Transverse colon (tissue), 4 donors: ENCODE measurements around the gene FAM89A. TPM values are rescaled to one million over a fixed set of nuclear protein-coding genes. Genes with fewer than 3 reads are reported as not detected.

ENCODE experiments used
- DNase-seq: peaks from one replicate; pipeline ENCODE4 v3.0.0-alpha.2; 2019
- H3K27ac ChIP-seq, 4 donors: fragments of 200-600 bp; sonication (generic); 2 replicates each; pipeline ENCODE4 v1.5.1; 2016 to 2018; ENCODE audit warnings: inconsistent platforms in 4 of 4
- H3K27me3 ChIP-seq: fragments of 200-600 bp; sonication (generic); 2 replicates; pipeline ENCODE4 v1.5.1; 2017; ENCODE audit warnings: inconsistent platforms
- H3K36me3 ChIP-seq, 4 donors: fragments of 200-600 bp; sonication (generic); 2 replicates each; pipeline ENCODE4 v1.5.1; 2017 to 2019; ENCODE audit warnings: inconsistent platforms in 4 of 4
- H3K4me1 ChIP-seq, 4 donors: fragments of 200-600 bp; sonication (generic); 2 replicates each; pipeline ENCODE4 v1.5.1; 2017 to 2020; ENCODE audit warnings: inconsistent platforms in 4 of 4
- H3K4me3 ChIP-seq, 4 donors: fragments of 200-600 bp; sonication (generic); 1 replicate in 1 of 4; 2 replicates in 3 of 4; pipeline versions ENCODE4 v1.5.1 to v1.6.1; 2017 to 2019; ENCODE audit warnings: inconsistent platforms in 4 of 4
- H3K9me3 ChIP-seq, 2 donors: fragments of 200-600 bp; sonication (generic); 2 replicates each; pipeline ENCODE4 v1.5.1; 2017 to 2019; ENCODE audit warnings: inconsistent platforms in 2 of 2
- EP300 ChIP-seq: sonication (generic); formaldehyde crosslinking; IDR thresholded peaks from one replicate; pipeline ENCODE4 v1.6.1; 2017; ENCODE audit warnings: antibody characterized with exemption, low read depth
- POLR2A ChIP-seq: fragments of 450-650 bp; IDR thresholded peaks from one replicate; pipeline ENCODE4 v1.6.1; 2016; ENCODE audit warnings: antibody characterized with exemption, mild to moderate bottlenecking, moderate library complexity
- POLR2AphosphoS5 ChIP-seq, 3 donors: sonication (generic); formaldehyde crosslinking; IDR thresholded peaks; one replicate each; pipeline ENCODE4 v1.6.1; 2016; ENCODE audit warnings: antibody characterized with exemption in 3 of 3
- WGBS, 2 donors: methylation state at CpG; one replicate each; pipeline ENCODE4 v1.1.5; 2018; ENCODE audit warnings: low coverage in 1 of 2; 5-methylcytosine and 5-hydroxymethylcytosine counted together
- in situ Hi-C, 4 donors: fragments of 200-750 bp; cut with MboI; loops; one replicate each; pipeline versions ENCODE4 v1.15.0 to v1.15.1; 2017; ENCODE audit warnings: low sequenced_read_pairs in 3 of 4, low pct_ligation_motif_present in 1 of 4, low pct_unique_long_range_greater_than_20kb in 1 of 4
- intact Hi-C: fragments of 100-400 bp; cut with DNase I; formaldehyde crosslinking; loops from one replicate; pipeline ENCODE4 v1.15.1; 2023; ENCODE audit warnings: low total_unique reads
- total RNA-seq, 4 donors: library from RNA; depleted of rRNA; stranded (reverse); fragments of >200 nt; gene quantifications; one replicate each; pipeline ENCODE4 v1.1.0, GENCODE V29; 2016
- TF ChIP-seq, protein P1 (sequence below), 5 experiments: fragments of 200-600 bp in 3 of 5; fragments of 450-650 bp in 2 of 5; sonication (generic) in 3 of 5; IDR thresholded peaks; 1 replicate in 2 of 5; 2 replicates in 3 of 5; pipeline ENCODE4 v1.5.1; 2016 to 2017; ENCODE audit warnings: antibody characterized with exemption in 5 of 5, inconsistent platforms in 3 of 5, mild to moderate bottlenecking in 2 of 5, moderate library complexity in 1 of 5

FAM89A gene
- total RNA-seq, 4 donors from 2014 or later = 3.3 to 10.7 (median 7.8) TPM

DNA sequence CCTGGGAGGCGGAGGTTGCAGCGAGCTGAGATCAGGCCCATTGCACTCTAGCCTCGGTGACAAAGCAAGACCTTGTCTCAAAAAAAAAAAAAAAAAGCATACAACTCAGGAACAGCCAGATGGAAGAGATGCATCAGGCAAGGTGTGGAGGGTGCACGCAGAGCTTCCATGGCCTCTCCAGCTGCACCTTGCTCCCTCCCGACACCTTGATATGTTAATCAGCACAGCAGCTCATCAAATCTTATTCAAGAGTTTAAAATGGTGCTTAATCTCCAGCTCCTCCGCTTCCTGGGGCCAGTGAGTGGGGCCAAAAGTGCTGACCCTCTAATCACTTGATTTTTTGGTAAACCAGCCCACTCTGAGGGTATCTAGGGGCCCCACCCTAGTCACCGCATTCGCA lies 29.3 kb upstream of the FAM89A start:
- Histone ChIP-seq H3K27me3 (no peaks in the 10 kb centered on the region), H3K4me3 (no peak overlapping the region), H3K9me3 (no peaks in the 10 kb centered on the region), H3K4me1 (no peaks in the 10 kb centered on the region), H3K27ac (no peak overlapping the region), H3K36me3 (no peaks in the 10 kb centered on the region)
- no peak for TF ChIP-seq POLR2A
- no peak for TF ChIP-seq EP300
- TF ChIP-seq, protein P1, sequence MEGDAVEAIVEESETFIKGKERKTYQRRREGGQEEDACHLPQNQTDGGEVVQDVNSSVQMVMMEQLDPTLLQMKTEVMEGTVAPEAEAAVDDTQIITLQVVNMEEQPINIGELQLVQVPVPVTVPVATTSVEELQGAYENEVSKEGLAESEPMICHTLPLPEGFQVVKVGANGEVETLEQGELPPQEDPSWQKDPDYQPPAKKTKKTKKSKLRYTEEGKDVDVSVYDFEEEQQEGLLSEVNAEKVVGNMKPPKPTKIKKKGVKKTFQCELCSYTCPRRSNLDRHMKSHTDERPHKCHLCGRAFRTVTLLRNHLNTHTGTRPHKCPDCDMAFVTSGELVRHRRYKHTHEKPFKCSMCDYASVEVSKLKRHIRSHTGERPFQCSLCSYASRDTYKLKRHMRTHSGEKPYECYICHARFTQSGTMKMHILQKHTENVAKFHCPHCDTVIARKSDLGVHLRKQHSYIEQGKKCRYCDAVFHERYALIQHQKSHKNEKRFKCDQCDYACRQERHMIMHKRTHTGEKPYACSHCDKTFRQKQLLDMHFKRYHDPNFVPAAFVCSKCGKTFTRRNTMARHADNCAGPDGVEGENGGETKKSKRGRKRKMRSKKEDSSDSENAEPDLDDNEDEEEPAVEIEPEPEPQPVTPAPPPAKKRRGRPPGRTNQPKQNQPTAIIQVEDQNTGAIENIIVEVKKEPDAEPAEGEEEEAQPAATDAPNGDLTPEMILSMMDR (IDR thresholded peaks at IDR 0.05) = no peak
- no peak for TF ChIP-seq POLR2AphosphoS5 (IDR thresholded peaks at IDR 0.05)
- in situ Hi-C loops (no loop called here), intact Hi-C loops (no loop called here)
- no peak for DNase-seq
- 75 to 80% methylated on average over 5 to 8 of the region's 8 CpGs for WGBS, 2 donors

DNA sequence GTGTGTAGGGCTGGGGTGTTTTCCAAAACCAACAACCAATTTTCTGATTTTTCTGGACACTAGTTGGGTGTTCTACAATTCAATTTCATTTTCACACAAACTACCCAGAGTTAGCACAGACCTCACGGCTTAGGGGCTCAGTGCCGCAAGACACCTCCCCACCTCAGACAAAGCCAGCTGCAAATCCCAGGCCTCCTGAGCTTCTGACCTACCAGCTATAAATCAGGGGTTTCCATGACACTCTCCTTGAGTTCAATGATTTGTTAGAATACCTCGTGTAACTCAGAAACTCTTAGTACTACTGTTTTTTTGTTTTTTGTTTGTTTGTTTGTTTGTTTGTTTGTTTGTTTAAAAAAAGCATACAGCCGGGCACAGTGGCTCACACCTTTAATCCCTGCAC lies 28.7 kb upstream of the FAM89A start:
- H3K27ac ChIP-seq = no peak overlapping the region
- intact Hi-C loops = no loop called here
- TF ChIP-seq POLR2AphosphoS5 (IDR thresholded peaks at IDR 0.05) = no peak
- TF ChIP-seq, protein P1 (IDR thresholded peaks at IDR 0.05) = no peak
- no peak for TF ChIP-seq POLR2A
- no peak for TF ChIP-seq EP300

DNA sequence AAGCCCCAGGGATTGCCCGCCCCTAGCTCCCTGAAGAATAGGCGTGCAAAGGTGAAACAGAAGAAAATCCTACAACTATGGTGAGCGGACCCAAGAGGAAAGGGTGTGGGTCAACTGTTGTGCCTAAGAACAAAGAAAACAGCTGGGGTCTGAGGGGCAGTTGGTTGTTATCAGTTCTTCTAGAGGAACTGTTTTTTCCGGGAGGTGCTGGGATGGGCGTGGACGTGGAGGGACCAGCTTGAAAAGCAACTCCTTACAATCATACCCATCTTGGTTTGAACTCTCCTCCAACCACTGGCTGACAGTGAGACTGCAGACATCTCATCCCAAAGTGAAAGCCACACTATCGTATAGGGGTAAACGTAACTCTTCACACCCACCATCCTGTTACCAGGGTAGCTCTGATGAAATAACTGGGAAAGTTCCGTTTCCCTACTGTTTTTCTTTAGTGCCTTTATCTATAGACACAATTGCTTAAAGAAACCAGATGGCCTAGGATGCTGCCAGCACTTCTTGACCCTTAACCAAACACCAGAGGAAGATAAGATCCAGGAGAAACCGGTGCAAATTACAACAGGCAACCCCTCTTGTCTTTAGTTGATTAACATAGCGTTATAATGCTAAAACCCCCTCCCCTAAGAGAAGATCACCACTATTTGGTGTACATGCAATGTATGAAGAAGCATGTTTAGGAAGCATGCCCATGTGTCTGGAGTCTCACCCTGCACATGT lies 25.6 kb upstream of the FAM89A start:
- Histone ChIP-seq H3K27me3 (no peaks in the 10 kb centered on the region), H3K27ac (no peak overlapping the region), H3K4me1 (no peaks in the 10 kb centered on the region), H3K9me3 (no peaks in the 10 kb centered on the region), H3K36me3 (no peaks in the 10 kb centered on the region), H3K4me3 (no peak overlapping the region)
- DNase-seq = no peak
- intact Hi-C loops = no loop called here
- 74 to 78% methylated on average over 8 to 11 of the region's 11 CpGs for WGBS, 2 donors
- in situ Hi-C loops = no loop called here
- TF ChIP-seq EP300 = no peak
- no peak for TF ChIP-seq POLR2AphosphoS5 (IDR thresholded peaks at IDR 0.05)
- TF ChIP-seq, protein P1 (IDR thresholded peaks at IDR 0.05) = no peak
- no peak for TF ChIP-seq POLR2A

More for the DNA sequence above, 28.7 kb upstream of the FAM89A start:
- H3K4me1 ChIP-seq = no peaks in the 10 kb centered on the region
- DNase-seq = no peak
- 37 to 70% methylated on average over 3 to 4 of the region's 4 CpGs for WGBS, 2 donors
- no peaks in the 10 kb centered on the region for H3K9me3 ChIP-seq
- H3K4me3 ChIP-seq = no peak overlapping the region
- no peaks in the 10 kb centered on the region for H3K27me3 ChIP-seq
- H3K36me3 ChIP-seq = no peaks in the 10 kb centered on the region
- in situ Hi-C loops = no loop called here

DNA sequence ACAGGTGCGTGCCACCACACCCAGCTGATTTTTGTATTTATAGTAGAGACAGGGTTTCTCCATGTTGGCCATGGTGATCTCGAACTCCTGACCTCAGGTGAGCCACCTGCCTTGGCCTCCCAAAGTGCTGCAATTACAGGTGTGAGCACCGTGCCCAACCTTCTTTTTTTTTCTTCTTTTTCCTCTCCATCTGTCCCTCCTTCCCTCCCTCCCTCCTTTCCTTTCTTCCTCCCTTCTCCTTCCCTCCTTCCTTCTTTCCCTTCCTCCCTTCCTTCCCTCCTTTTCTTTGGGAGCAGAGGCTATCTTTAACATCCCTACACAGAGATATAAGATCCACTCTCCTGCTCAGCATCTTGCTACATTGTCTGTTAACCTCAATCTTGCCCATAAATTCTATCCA lies 24.4 kb upstream of the FAM89A start:
- intact Hi-C loops (no loop called here), in situ Hi-C loops (no loop called here)
- no peak overlapping the region for H3K27ac ChIP-seq
- no peak overlapping the region for H3K4me3 ChIP-seq
- DNase-seq = no peak
- no peaks in the 10 kb centered on the region for H3K27me3 ChIP-seq
- WGBS, 2 donors = 78 to 100% methylated on average over 2 to 3 of the region's 3 CpGs
- no peaks in the 10 kb centered on the region for H3K36me3 ChIP-seq
- H3K9me3 ChIP-seq = no peaks in the 10 kb centered on the region
- TF ChIP-seq POLR2AphosphoS5 (IDR thresholded peaks at IDR 0.05) = no peak
- no peak for TF ChIP-seq EP300
- TF ChIP-seq, protein P1 (IDR thresholded peaks at IDR 0.05) = no peak
- H3K4me1 ChIP-seq = no peaks in the 10 kb centered on the region
